Activated T-helper 9 cell treated with anti-CD3 and anti-CD28 coated beads, Interleukin-2, amount 50 U/mL, for 16 hours (primary cell): Measurements from ENCODE around the gene SLC35B1.
"Not testable (repeated sequence)": the region's sequence is repeated elsewhere in the genome, so short reads cannot be mapped to it uniquely, and the experiment has no call there.

Source experiments
- DNase-seq: peaks from one replicate; pipeline ENCODE4 v3.0.0-alpha.2; 2020; ENCODE audit warnings: low read depth

Gene SLC35B1

DNA sequence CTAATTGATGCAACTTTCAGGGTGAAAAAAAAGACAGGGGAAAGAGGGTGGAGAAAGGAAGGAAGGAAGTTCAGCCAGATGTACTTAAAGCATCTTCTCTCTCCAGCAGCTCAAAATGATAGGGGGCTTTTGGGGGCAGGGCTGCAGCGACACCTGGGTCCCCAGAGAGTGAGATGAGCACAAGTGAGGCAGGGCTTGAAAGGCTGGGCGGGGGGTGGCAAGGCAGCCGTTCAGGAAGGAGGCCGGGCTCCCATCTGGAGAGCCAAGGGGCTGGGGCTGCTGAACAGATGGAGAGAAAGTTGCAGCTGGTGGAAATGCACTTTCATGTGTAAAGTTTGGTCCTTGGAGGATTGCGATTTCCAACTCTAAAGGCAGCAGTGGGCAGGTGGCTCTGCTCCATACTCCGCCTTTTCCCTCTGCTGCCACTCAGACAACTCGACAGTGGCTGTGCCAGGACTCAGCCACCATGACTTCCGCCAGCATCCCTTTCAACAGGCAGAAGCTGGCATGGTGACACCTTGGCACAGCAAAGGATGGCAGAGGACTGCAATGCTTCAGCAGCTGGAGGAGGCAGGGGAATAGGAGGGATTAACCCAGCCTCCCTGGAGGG is 7.7 kb downstream of the SLC35B1 start:
- DNase-seq = no peak

DNA sequence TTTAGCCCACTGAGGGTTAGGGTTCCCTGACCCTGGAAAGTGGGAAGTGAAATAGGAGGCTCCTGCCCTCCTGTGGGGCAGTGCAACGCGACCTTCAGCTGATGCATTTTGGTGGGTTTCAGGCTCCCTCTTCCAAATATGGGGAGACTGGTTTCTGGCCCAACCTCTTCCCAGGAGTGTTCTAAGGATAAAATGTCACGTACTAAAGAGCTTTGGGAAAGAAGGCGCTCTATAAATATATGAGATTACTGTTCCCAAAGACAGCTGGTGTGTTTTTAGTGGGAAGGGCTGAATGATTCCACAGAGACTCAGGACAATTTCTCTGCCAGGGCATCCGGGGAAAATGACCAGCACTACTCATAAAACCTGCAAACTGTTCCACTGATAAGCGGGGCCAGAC is 9.8 kb downstream of the SLC35B1 start:
- DNase-seq = no peak

DNA sequence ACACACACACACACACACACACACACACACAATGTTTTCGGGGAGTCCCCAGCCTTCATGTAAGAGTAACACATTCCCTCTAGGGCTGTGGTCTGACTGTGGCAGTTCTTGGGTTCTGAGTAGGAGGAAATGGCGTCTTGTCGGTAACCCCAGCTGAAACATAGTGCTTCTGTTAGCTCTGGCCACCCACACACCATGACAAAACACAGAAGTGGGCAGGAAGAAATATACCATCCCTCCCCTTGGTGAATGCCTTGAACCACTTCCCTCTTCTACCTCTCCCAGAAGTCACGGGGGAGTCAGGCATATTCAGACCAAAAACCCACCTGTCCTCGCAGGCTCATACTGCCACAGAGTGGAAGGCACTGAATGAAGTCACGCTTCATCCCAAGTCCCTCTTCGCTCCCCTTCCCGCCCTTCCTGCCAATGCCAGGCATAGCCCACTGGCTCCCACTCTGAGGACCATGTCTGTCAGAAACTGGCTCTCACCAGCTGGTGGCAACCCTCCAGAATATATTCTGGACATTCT is 11.5 kb downstream of the SLC35B1 start:
- DNase-seq = peak; percentile 63

DNA sequence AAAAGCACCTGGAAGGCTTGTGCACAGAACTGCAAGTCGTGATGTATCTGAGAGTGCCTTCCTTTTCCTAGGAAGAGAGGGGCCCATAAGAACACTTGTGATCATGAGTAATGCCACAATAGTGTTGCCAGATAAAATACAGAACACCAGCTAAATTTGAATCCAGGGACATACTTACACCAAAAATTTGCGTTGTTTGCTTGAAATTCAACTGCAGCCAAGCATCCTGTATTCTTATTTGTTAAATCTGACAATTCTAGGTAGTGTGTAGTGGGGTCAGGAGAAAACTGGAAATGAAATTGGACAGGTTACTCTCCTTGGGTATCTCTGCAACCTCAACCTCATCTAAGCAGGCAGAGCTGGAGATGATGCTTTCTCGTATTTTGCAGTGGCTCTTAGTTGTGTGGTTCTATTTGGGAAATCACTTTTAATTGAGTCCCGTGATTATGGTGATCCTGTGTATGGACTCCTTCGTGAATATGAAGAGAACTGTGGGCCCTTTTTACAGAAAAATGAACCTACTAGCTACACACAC is 12.0 kb downstream of the SLC35B1 start:
- no peak for DNase-seq

DNA sequence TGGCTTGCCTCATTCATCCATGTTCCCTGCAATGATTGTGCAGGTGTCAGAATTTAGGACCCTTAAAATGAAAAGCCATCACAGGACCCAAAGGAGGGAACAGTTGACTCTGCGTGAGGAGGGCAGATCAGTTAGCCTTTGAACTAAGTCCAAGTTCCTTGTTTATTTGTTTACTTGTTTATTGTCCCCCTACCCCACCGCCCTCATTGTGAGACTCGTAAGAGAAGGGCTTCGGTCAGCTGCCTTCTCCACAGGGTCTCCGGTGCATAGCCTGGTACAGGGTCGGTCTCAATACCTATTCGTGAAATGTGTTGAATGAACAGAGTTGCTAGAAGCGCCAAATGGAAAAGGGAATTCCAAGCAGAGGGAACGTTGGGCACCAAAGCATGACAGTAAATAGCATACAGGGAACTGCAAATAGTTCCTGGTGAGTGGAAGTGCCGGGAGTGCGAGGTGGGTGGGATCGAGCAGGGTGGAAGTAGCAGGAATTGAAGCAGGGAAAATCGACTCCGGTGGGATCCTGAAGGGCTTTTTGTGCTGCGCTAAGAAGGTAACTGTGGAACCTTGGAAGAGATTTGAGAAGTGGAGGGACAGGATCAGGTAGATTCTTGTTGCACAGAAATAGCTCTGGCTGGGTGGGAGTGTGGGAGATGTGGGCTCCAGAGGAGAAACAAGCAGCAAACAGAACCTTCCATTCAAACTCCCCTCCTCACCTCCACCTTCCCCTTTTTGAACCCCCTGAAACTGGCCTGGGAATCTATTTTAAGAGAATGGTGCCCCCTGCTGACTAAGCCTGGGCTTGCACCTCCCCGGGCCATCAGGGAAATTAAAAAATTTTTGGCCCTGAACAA is 12.7 kb downstream of the SLC35B1 start:
- peak; percentile 53 for DNase-seq

DNA sequence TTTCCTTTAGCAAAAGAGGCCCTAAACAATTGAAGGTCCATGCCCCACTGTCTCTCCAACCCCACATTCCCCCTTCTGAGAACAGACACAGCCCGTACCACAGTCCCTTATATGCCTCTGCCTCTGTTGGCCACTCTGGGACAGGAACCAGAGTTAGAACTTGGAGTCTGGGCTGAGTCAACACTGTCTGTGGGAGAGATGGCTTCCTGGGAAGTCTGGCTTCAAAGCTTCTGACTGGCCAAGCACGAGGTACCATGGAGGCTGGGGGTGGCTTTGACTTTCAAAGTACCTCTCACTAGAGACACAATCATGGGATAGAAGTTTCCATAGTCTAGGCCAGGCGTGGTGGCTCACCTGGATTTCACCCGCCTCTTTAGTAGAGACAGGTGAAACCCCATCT is 15.0 kb downstream of the SLC35B1 start:
- DNase-seq = no peak

DNA sequence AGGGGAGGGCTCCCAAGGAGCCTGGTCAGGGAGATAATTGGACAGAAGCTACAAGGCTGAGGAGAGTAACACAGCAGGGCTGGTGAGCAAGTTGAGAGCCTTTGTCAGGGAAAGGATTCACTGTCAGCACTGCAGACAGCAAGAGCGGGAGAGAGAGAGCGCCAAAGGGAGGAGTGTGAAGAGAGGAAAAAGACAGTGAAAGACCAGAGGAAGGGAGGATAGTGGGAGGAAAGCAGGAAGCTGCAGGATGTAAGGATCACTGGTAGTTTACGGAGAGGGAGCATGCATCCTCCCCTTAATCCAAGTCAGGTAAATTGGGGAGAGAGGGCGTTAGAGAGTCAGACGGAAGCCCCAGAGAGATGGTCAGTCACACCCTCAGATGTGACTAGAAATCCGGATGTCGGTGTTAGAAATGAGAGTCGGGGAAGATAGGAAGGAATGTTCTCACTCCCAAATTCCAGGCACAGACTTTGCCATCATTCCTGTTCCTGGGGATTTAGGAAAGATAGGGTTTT is 16.0 kb downstream of the SLC35B1 start:
- DNase-seq = no peak

DNA sequence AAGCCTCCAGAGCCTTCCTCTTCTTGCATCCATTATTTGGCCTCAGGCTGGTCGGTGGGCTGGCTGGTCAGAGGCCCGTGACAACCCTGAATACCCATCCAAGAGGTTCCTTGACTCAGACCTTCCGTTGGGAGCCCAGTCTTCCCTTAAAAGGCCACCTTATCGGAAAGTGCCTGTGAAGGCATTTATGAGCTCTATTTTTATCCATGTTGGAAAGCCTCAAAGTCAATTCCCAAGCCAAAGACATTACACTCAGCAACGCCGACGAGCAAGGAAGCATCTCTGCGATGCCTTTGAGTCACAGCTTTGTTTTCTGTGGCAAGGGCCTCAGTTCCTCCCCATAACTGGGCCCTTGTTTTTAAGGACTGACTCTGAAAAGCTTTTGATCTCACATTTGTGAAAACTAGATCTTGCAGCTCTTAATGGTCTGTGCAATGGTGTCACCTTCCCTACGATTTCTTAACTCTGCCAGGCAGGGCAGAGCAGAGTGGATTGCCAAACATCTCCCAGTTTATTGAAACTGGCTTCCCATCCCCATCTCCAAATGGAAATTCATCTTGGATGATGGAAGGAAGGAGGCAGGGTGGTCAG is 16.6 kb downstream of the SLC35B1 start:
- DNase-seq = no peak

DNA sequence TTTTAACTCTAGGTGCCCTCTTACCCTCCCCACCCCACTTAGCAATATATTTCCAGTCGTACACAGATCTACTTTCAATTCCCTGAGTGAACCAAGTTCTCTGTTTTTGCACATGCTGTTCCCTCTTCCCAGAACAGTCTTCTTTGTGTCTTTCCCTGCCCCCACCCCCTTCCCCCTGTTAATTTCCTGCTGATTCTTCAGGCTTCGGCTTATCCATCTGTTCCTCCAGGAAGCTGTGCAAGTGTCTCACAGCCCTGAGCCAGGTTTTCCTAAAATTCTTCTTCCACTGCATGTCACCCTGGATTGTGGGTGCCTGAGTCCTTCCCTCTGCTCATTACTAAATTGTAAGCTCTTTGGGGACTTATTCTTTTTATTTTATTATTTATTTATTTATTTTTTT is 17.5 kb downstream of the SLC35B1 start:
- DNase-seq = no peak

DNA sequence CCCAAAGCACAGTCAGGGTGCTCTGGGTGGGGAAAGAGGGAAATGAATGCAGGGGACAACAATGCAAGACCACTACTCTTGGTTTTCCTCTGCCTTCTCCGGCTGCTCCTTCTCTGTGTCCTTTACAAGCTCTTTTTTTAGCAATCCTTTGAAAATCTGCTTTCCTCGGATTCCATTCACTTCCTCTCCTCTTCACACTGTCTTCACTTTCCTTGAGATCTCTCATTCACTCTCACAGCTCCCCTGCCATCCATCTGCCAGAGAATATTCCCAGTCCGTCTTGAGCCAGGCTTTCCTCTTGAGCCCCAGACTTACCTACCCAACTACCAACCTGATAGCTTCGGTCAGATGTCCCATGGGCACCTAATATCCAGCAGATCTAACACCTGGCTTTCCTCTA is 18.9 kb downstream of the SLC35B1 start:
- DNase-seq = no peak

DNA sequence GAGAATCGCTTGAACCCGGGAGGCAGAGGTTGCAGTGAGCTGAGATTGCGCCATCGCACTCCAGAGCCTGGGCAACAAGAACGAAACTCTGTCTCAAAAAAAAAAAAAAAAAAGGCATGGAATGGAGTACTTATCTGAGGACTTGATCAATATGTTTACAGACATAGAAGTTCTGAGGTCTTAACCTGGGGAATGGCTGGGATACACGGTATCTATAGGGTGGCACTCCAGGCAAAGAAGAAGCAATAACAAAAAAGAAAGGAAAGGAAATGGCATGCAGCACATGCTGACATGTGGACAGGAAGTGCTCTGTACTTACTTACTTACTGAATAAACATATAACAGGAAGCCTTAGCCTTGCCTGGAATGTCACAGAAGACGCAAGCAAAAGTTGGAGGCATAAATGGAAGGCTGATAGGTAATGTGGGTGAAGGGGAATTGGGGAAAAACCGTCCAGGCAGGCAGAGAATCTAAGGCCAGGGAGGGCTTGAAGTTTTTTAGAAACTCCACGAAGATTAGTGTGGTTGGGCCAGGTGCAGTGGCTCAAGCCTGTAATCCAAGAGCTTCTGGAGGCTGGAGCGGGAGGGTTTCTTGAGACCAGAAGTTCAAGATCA is 19.8 kb downstream of the SLC35B1 start:
- DNase-seq = no peak

DNA sequence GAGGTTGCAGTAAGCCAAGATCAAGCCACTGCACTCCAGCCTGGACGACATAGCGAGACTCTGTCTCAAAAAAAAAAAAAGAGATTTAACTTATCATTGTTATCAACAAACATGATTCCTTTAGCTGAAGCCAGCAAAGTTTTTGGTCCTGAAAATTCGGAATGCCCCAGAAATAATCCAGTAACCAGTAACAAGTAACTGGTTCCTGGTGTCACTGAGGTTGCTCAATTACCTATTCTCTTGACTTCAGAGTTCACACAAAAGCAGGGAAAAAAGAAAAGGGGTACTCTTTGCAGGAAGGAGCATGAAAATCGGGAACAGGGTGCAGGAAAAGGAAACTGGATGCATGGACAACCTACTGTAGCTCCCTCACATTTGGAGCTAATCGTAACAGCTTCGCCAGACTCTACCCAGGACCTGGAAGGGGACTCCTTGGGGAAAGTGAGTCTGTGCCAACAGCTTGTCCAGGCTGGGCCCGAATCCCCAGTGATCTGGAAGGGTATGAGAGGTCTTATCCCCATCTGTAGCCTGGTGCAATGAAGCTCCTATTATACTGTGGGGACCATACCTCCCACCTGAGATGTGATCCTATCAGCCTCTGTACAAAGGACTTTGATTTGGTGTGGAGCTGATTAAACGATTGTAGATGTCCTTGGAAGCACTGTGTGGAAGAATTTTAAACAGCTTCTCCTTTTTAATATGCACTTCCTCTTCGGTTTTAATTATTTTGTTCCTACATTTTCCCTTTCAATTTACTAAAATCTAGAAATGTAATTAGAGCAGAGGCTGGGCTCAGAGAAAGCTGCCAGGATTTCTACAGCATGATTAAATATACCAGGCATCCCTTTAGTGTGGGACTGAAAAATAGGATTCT is 26.4 kb downstream of the SLC35B1 start:
- no peak for DNase-seq

DNA sequence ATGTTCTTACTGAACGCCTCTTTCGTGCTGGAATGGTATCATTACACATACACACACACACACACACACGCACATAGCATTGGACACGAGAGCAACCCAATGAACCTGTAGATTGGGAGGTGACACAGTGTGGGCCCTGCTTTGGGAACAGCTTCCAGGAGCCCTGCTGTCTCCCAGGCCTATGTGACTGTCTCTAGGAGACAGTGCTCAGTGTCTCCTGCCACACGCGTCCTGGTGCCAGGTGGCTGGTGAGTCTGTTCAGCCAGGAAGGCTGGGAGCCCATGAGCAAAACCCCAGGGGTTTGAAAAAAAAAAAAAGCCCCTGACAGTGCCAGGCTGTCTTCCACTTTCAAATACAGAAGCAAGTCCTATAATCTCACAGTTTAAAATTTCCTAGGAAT is 27.4 kb downstream of the SLC35B1 start:
- DNase-seq = no peak

DNA sequence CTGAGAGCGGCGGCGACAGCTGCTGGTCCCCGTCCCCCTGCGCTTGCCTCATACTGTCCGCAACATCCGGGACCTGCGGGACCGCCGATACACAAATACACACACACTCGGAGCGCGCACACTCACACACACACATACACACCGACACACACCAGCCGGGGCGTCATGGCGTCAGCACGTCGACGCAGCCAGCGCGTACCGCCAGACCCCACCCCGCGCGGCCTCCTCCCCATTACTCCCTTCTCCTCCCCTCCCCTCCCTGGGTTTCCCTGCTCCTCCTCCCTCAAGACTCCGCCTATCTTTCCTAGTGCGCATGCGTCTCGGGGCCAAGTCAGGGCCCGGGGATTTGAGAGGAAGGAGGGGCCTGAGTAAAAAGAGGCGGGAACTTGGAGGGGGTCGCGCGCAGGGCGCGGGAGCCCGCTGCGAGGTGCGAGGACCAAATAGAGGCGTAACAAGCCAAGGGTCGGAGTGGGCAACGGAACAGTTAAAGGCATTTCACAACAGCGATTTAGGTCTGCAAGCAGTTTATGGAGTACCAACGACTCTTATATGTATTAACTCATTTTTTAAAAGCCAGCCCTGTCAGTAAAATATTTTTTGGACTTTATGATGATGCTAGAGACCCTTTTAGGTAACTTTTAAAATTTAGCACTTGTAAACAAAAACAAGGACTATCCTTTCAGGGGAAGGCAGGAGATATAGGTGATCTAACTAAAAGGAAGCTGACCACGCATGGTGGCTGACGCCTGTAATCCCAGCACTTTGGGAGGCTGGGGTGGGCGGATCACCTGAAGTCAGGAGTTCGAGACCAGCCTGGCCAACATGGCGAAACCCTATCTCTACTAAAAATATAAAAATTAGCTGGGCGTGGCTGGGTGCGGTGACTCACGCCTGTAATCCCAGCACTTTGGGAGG is 29.6 kb downstream of the SLC35B1 start, which contains the start of gene SPOP:
TSS of gene SPOP (minus strand) at position 165 of the 915 bp plus-strand sequence. CDS start 55,287 bp downstream, outside the sequence.
- peak; percentile 99 for DNase-seq

DNA sequence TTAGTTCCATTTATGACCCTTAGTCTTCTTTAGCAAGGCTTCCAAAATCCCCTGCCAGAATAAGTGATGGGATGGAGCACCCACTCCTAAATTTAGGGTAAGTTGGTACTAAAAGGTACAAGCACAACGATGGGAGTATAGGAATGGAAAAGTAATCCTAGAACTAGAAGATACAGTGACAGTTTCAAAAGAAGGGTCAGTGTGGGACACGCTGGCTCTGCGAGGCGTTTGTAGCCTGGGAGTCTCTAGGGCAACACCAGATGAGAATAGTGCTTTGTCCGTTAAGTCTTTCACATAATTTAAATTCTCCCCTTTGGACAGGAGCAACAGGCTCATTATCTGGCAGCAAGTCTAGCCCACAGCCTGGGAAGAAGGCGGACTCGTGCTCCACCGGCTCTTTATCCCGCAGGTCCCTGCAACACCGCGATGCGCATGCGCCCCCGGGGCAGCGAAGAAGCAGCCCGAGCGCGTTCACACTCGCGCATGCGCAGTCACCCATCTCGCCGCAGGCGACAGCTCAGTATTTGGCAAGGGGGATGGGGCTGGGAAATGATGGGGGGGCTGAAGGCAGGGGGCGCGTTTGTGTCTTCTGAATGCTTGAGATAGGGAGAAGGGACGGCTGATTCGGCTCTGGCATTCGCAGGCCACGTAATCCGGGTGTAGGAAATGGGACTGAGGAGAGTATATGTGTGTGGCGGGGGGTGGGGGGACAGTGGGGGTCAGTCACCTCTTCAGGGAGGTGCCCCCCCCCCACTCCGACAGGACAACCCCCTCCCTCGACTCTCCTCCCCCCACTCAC is 30.4 kb downstream of the SLC35B1 start:
- peak; percentile 97 for DNase-seq

DNA sequence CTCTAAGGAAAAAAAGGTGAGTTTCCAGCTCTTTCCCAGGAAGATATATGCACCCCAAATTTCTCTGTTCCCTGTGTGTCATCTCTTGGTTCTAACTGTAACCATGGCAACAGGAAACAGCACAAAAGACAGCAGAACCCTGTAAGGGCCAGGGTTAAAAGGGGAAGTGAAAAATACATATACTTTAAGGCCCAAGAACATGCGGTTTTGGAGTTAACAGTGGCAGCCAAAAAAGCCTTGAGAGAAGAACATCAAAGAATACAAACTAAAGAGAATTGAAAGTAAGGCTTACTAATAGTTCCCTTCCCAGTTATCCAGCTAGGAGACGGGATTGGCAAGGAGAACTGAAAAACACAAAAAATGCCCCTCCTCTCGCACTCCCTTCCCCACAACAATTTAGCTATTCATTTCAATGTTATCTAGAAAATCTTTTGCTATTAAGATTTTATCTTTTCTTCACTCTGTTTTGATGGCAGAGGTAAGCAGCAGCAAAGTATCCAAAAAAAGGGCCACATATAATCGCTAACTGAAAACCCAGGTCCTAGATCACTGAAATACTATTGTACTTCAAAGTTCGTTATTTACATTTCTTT is 31.4 kb downstream of the SLC35B1 start:
- DNase-seq = no peak

DNA sequence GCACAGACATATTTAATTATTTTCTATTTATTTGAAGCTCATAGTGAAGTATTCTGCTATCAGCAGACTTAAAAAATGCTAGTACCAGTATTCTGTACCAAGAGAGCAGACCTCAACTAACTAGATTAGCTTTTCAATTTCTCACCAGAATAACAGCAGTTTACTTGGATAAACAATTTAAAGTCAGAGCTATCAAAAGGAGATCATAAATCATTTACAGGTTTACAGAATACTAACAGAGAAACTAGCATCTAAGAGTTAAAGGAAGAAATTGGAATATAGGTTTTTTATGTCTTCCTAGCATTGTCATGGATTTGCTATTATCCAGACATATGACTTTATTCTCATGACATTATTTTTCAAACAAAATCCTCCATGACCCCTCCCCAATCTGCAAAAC is 33.3 kb downstream of the SLC35B1 start:
- DNase-seq = no peak

DNA sequence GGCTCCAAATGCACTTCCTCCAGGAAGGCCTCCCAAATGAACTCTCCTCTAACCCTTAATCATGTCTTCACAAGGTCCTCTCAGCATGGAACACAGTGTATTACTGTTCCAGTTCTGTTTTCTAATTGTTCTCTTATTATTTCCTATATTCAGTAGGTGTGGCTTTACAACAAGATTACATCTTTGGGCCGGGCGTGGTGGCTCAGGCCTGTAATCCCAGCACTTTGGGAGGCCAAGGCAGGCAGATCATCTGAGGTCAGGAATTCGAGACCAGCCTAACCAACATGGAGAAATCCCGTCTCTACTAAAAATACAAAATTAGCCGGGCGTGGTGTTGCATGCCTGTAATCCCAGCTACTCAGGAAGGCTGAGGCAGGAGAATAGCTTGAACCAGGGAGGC is 34.1 kb downstream of the SLC35B1 start:
- DNase-seq = not testable (repeated sequence)

DNA sequence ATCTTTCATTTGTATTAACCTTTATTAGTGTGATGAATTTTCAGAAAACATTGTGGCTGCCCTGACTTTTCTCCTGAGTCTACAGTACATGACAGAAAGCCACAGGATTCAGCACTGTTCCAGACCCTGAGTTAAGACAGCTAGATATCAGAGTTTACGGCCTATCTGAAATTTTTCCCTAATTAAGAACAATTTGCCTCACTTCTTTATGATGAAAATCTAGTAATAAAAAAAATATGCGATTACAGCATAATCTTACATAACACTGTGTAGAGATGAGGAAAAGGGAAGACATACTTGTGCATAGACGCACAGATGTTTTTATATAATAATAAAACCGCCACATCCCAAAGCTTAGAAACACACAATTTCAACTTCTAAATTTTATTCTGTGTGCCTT is 37.1 kb downstream of the SLC35B1 start:
- no peak for DNase-seq
